ENCODE data around the gene CRADD. TPM values are rescaled to one million over a fixed set of nuclear protein-coding genes. Genes with fewer than 3 reads are reported as not detected.

The CRADD gene
- total and polyA plus RNA-seq, 4 donors: 16.9 to 33.4 (median 20.0) TPM

GRCh38 chr12:93766371-93766770 lies 89.2 kb downstream of the CRADD start:
- H3K9me3 ChIP-seq (ENCODE audit: control insufficient read depth, low read length): no peaks in the 10 kb centered on the region
- H3K4me3 ChIP-seq (ENCODE audit: low read length in 2 of 2): no peak overlapping the region
- no peak overlapping the region for H3K27ac ChIP-seq (ENCODE audit: low read depth in 1 of 2, low read length in 2 of 2)
- no peaks in the 10 kb centered on the region for H3K36me3 ChIP-seq (ENCODE audit: control insufficient read depth in 1 of 2, insufficient read depth in 2 of 2, low read length in 1 of 2)
- no peaks in the 10 kb centered on the region for H3K27me3 ChIP-seq (ENCODE audit: control insufficient read depth in 1 of 2, insufficient read depth in 2 of 2, low read length in 1 of 2)
- DNase-seq (no peak), ATAC-seq (ENCODE audit: low FRiP score) (no peak)
- H3K4me1 ChIP-seq (ENCODE audit: control insufficient read depth in 1 of 2, insufficient read depth in 2 of 2, low read length in 2 of 2): peaks cover under 1 to 1% of the 10 kb centered on the region in 2 donors
- intact Hi-C loops (cut with DNase I): loop anchor here (2.0 to 10.0 kb wide), 6 partner anchors 136 to 336 kb away; no protein-coding TSS in a partner anchor
- 91 to 92% methylated on average over 2 of the region's 2 CpGs for WGBS, 2 donors

DNA sequence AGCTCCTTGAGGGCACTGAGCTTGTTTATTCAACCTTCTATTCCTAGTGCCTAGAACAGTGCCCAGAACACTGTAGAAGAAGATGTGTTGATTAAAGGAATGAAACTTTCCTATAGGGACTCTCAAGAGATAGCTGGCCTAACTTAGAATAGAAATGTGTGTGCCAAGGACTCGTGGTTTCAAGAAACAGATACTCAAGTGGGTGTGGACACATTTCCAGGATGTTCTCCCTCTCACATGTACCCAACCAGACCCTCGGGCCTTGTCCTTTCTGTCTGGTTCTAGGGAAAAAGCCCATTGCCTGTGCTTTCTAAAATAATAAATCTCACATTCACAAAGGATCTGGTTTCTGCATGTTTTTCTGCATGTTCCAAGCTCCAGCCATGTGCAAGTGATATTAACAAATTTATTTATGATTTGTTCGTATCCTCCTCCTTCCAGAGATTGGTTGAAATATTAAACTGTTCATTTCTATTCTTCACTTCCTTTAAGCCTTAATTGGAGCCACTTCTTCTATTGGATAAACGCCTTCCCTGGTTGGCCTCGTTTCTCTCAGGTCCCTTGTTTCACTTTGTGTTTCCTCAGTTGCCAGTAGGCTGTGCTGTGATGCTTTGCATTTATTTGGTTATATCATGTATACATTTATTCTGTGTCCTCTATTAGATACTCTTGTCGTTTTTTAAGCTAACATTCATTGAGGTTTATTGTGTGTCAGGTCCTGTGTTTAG lies 89.8 kb downstream of the CRADD start:
- ATAC-seq (ENCODE audit: low FRiP score) (peak; percentile 88), DNase-seq (no peak)
- H3K4me3 ChIP-seq (ENCODE audit: low read length in 2 of 2): no peak overlapping the region
- no peaks in the 10 kb centered on the region for H3K9me3 ChIP-seq (ENCODE audit: control insufficient read depth, low read length)
- intact Hi-C loops (cut with DNase I): loop anchor here (2.0 to 10.0 kb wide), 6 partner anchors 135 to 335 kb away; no protein-coding TSS in a partner anchor
- H3K4me1 ChIP-seq (ENCODE audit: control insufficient read depth in 1 of 2, insufficient read depth in 2 of 2, low read length in 2 of 2): peaks cover 0 to 1% of the 10 kb centered on the region in 2 donors
- no peaks in the 10 kb centered on the region for H3K36me3 ChIP-seq (ENCODE audit: control insufficient read depth in 1 of 2, insufficient read depth in 2 of 2, low read length in 1 of 2)
- H3K27me3 ChIP-seq (ENCODE audit: control insufficient read depth in 1 of 2, insufficient read depth in 2 of 2, low read length in 1 of 2): no peaks in the 10 kb centered on the region
- H3K27ac ChIP-seq (ENCODE audit: low read depth in 1 of 2, low read length in 2 of 2): no peak overlapping the region
- WGBS, 2 donors: 21 to 25% methylated on average over 6 of the region's 6 CpGs

DNA sequence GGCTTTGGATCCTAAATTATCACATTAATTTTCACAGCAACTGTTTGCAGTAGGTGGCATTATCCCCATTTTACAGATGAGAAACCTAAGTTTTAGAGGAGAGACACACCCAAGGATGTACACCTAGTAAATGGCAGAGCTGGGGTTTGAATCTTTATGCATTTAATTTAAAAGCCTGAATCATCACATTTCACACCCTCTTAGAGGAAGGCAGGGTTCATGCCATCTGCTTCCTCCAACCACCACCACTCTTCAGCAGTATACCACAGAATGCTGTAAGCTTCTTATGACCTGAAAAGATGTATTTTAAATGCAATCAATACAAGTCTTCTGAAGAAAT lies 90.3 kb downstream of the CRADD start:
- H3K27ac ChIP-seq (ENCODE audit: low read depth in 1 of 2, low read length in 2 of 2): no peak overlapping the region
- DNase-seq (no peak), ATAC-seq (ENCODE audit: low FRiP score) (peak; percentile 39)
- intact Hi-C loops (cut with DNase I): loop anchor here (2.0 to 10.0 kb wide), 6 partner anchors 135 to 335 kb away; no protein-coding TSS in a partner anchor
- H3K4me1 ChIP-seq (ENCODE audit: control insufficient read depth in 1 of 2, insufficient read depth in 2 of 2, low read length in 2 of 2): peaks cover 0 to 1% of the 10 kb centered on the region in 2 donors
- H3K36me3 ChIP-seq (ENCODE audit: control insufficient read depth in 1 of 2, insufficient read depth in 2 of 2, low read length in 1 of 2): no peaks in the 10 kb centered on the region
- H3K27me3 ChIP-seq (ENCODE audit: control insufficient read depth in 1 of 2, insufficient read depth in 2 of 2, low read length in 1 of 2): no peaks in the 10 kb centered on the region
- no peaks in the 10 kb centered on the region for H3K9me3 ChIP-seq (ENCODE audit: control insufficient read depth, low read length)
- no peak overlapping the region for H3K4me3 ChIP-seq (ENCODE audit: low read length in 2 of 2)

DNA sequence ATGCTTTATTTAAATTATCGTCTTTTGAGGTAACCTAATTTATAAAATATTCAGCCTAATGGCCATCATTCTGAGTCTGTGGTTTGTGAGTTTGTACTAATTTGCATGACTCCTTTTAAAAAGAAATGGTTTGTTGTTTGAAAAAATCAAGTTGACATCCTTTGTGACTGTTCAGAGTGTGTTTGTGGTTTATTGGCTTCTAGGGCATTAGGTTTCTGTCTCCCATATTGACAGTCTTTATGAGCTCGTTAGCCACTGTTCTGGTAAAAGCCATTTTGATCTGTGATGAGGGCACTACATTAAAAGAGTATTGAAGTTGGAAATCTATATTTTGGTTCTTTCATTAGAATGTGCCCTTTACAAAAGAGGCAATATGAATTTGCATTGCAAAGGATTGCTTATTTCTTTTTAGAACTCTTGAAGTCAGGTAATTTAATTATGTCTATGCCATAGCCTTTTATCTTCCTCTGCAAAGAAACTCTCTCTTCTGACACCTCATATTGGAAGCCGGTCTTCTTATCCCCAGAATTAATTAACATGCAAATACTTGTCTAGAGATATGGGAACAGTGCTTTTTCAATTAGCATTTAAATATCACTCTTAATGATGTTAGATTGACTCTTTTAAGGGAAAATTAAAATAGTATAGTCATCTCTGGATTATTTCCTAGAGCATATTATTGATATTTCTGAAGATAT lies 95.0 kb downstream of the CRADD start:
- Histone ChIP-seq H3K27ac (ENCODE audit: low read depth in 1 of 2, low read length in 2 of 2) (no peak overlapping the region), H3K9me3 (ENCODE audit: control insufficient read depth, low read length) (no peaks in the 10 kb centered on the region), H3K36me3 (ENCODE audit: control insufficient read depth in 1 of 2, insufficient read depth in 2 of 2, low read length in 1 of 2) (no peaks in the 10 kb centered on the region), H3K4me3 (ENCODE audit: low read length in 2 of 2) (no peak overlapping the region), H3K27me3 (ENCODE audit: control insufficient read depth in 1 of 2, insufficient read depth in 2 of 2, low read length in 1 of 2) (no peaks in the 10 kb centered on the region), H3K4me1 (ENCODE audit: control insufficient read depth in 1 of 2, insufficient read depth in 2 of 2, low read length in 2 of 2) (peaks cover 6 to 8% of the 10 kb centered on the region in 2 donors)
- ATAC-seq (ENCODE audit: low FRiP score) (no peak), DNase-seq (no peak)
- WGBS, 2 donors: 95 to 96% methylated on average over 3 of the region's 3 CpGs
- intact Hi-C loops (cut with DNase I): no loop called here

DNA sequence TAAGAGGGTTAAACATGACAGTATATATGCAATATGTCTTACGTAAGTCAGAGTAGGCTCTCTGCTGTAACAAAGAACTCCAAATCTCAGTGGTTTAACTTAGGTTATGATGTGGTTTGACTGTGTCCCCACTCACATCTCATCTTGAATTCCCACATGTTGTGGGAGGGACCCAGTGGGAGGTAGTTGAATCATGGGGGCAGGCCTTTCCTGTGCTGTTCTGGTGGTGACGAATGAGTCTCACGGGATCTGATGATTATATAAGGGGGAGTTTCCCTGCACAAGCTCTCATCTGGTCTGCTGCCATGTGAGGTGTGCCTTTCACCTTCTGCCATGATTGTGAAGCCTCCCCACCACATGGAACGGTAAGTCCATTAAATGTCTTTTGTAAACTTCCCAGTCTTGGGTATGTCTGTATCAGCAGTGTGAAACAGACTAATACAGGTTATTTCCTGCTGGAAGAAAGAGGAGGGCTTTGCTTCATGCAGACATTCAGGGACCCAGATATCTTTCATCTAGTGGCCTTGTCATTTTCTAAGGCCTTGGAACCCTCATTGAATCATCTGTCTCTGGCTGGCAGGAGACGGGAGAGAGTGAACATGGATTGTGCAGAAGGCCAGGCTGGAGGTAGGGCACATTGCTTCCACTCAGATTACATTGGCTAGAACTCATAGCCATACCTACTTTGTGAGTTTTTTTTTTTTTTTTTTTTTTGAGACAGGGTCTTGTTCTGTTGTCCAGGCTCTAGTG lies 96.1 kb downstream of the CRADD start:
- H3K27me3 ChIP-seq (ENCODE audit: control insufficient read depth in 1 of 2, insufficient read depth in 2 of 2, low read length in 1 of 2): no peaks in the 10 kb centered on the region
- no peaks in the 10 kb centered on the region for H3K9me3 ChIP-seq (ENCODE audit: control insufficient read depth, low read length)
- H3K36me3 ChIP-seq (ENCODE audit: control insufficient read depth in 1 of 2, insufficient read depth in 2 of 2, low read length in 1 of 2): no peaks in the 10 kb centered on the region
- H3K4me3 ChIP-seq (ENCODE audit: low read length in 2 of 2): no peak overlapping the region
- H3K27ac ChIP-seq (ENCODE audit: low read depth in 1 of 2, low read length in 2 of 2): no peak overlapping the region
- no peak for DNase-seq
- H3K4me1 ChIP-seq (ENCODE audit: control insufficient read depth in 1 of 2, insufficient read depth in 2 of 2, low read length in 2 of 2): peaks cover 6 to 16% of the 10 kb centered on the region in 2 donors
- intact Hi-C loops (cut with DNase I): no loop called here
- no peak for ATAC-seq (ENCODE audit: low FRiP score)
- WGBS, 2 donors: 77 to 93% methylated on average over 5 of the region's 5 CpGs

GRCh38 chr12:93776581-93777018 lies 99.4 kb downstream of the CRADD start:
- peaks cover 6 to 16% of the 10 kb centered on the region in 2 donors for H3K4me1 ChIP-seq (ENCODE audit: control insufficient read depth in 1 of 2, insufficient read depth in 2 of 2, low read length in 2 of 2)
- no peak for ATAC-seq (ENCODE audit: low FRiP score)

DNA sequence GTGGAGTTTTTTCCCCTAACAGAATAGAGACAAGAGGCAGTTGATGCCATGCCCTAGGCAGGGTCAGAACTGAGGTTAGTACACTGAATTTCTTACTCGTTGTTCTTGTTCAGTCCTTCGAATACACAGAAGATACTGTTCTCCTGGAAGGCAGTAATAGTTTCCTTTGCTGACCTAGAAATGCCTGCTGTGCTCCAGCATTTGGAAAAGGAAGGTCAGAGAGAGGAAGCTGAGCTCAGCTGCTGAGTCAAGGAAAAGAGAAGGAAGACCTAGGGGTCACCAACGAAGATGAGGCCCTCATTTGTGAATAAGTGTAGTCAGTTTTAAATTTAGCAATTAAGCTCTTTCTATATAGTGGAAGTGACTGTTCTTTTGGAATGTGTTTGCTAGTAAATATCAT lies 100.1 kb downstream of the CRADD start:
- WGBS, 2 donors: 24 to 45% methylated on average over 3 of the region's 3 CpGs
- ATAC-seq (ENCODE audit: low FRiP score) (peak; percentile 64), DNase-seq (no peak)
- peaks cover 6 to 16% of the 10 kb centered on the region in 2 donors for H3K4me1 ChIP-seq (ENCODE audit: control insufficient read depth in 1 of 2, insufficient read depth in 2 of 2, low read length in 2 of 2)
- no peaks in the 10 kb centered on the region for H3K36me3 ChIP-seq (ENCODE audit: control insufficient read depth in 1 of 2, insufficient read depth in 2 of 2, low read length in 1 of 2)
- H3K27ac ChIP-seq (ENCODE audit: low read depth in 1 of 2, low read length in 2 of 2): peak overlapping the region; percentile 90 to 95
- H3K9me3 ChIP-seq (ENCODE audit: control insufficient read depth, low read length): no peaks in the 10 kb centered on the region
- H3K4me3 ChIP-seq (ENCODE audit: low read length in 2 of 2): no peak overlapping the region
- H3K27me3 ChIP-seq (ENCODE audit: control insufficient read depth in 1 of 2, insufficient read depth in 2 of 2, low read length in 1 of 2): no peaks in the 10 kb centered on the region
- intact Hi-C loops (cut with DNase I): loop anchor here (5.0 kb wide), 1 partner anchor 35 kb away; no protein-coding TSS in a partner anchor

More at GRCh38 chr12:93776581-93777018, 99.4 kb downstream of the CRADD start:
- no peaks in the 10 kb centered on the region for H3K27me3 ChIP-seq (ENCODE audit: control insufficient read depth in 1 of 2, insufficient read depth in 2 of 2, low read length in 1 of 2)
- H3K27ac ChIP-seq (ENCODE audit: low read depth in 1 of 2, low read length in 2 of 2): no peak overlapping the region
- intact Hi-C loops (cut with DNase I): loop anchor here (5.0 kb wide), 1 partner anchor 36 kb away; no protein-coding TSS in a partner anchor
- WGBS, 2 donors: 43 to 46% methylated on average over 2 of the region's 2 CpGs
- H3K36me3 ChIP-seq (ENCODE audit: control insufficient read depth in 1 of 2, insufficient read depth in 2 of 2, low read length in 1 of 2): no peaks in the 10 kb centered on the region
- no peak for DNase-seq
- no peaks in the 10 kb centered on the region for H3K9me3 ChIP-seq (ENCODE audit: control insufficient read depth, low read length)
- H3K4me3 ChIP-seq (ENCODE audit: low read length in 2 of 2): no peak overlapping the region

DNA sequence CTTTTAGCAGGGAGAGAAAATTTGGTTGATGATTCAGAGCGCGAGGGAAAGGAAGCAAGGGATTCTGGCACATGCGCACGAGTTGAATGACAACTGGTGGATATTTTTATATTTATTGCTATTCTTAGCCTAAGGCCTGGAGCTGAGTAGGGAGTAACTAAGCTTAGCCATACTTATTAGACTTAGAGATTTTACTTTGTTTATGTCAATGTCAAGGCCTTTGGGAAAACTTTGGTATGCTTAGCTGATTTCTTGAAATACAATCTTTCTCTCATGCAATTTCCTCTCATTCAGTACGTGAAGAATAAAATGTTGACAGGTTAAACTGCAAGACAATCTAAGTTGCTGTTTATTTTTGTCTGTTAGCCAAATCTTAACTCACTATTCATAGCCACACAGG lies 101.1 kb downstream of the CRADD start:
- intact Hi-C loops (cut with DNase I): loop anchor here (2.0 to 5.0 kb wide), 2 partner anchors 34 to 116 kb away; no protein-coding TSS in a partner anchor
- H3K36me3 ChIP-seq (ENCODE audit: control insufficient read depth in 1 of 2, insufficient read depth in 2 of 2, low read length in 1 of 2): no peaks in the 10 kb centered on the region
- no peaks in the 10 kb centered on the region for H3K27me3 ChIP-seq (ENCODE audit: control insufficient read depth in 1 of 2, insufficient read depth in 2 of 2, low read length in 1 of 2)
- WGBS, 2 donors: 1 to 4% methylated on average over 5 of the region's 5 CpGs
- DNase-seq (peak; percentile 75 to 78), ATAC-seq (ENCODE audit: low FRiP score) (peak; percentile 91)
- H3K4me3 ChIP-seq (ENCODE audit: low read length in 2 of 2): no peak overlapping the region
- peaks cover 6 to 16% of the 10 kb centered on the region in 2 donors for H3K4me1 ChIP-seq (ENCODE audit: control insufficient read depth in 1 of 2, insufficient read depth in 2 of 2, low read length in 2 of 2)
- peak overlapping the region in 1 of 2 donors; percentile 97 for H3K27ac ChIP-seq (ENCODE audit: low read depth in 1 of 2, low read length in 2 of 2)
- H3K9me3 ChIP-seq (ENCODE audit: control insufficient read depth, low read length): no peaks in the 10 kb centered on the region

All from aorta (tissue), 5 donors.